GM21367 (cell line): ENCODE data around the gene MKRN2.
"Not testable (repeated sequence)": the region's sequence is repeated elsewhere in the genome, so short reads cannot be mapped to it uniquely, and the experiment has no call there.

Source experiments
- ATAC-seq: cut with Tn5 transposase; IDR thresholded peaks from one replicate; pipeline ENCODE4 v1.9.1; 2021; ENCODE audit not compliant: unreplicated experiment

MKRN2 gene

DNA sequence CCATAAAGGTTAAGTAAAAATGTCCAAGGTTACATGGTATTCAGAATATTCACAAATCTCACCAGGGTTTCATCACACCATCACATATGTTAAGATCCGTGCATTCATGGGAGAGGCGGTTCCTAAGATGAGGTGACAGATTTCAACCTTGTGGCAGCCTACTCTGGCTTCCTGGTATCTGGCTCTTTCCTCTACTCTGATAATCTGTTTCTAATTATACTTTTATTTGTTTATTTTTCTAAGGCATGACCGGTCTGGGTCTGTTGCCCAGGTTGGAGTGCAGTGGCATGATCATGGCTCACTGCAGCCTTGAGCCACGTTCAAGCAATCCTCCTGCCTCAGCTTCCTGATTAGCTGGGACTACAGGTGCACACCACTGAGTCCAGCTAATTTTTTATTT lies 72.7 kb downstream of the MKRN2 start:
- no peak for ATAC-seq

DNA sequence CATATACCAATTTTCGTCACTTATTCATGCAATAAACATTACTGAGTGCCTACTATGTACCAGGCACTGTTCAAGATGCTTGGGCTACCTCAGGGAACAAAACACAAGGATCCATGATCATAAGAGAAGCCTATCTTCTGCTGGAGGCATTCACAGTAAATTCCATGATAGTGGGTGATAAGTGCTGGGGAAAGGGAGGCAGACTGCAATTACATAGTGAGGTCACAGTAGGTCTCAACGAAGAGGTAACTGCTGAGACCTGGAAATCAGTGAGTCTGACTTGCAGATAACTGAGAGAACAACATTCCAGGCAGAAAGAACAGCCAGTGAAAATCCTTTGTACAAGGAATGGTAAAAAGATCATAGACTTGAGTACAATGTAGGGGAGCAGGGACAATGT lies 73.4 kb downstream of the MKRN2 start:
- ATAC-seq = no peak

DNA sequence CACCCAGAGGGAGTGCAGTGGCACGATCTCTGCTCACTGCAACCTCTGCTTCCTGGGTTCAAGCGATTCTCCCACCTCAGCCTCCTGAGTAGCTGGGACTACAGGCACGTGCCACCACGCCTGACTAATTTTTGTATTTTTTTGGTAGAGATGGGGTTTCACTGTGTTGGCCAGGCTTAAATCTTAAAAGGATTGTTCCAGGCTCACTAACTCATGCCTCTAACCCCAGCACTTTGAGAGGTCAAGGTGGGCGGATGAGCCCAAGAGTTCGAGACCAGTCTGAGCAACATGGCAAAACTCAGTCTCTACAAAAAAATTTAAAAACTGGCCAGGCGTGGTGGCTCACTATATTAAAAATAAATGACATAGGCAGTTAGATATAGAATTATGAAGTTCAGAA lies 74.0 kb downstream of the MKRN2 start:
- not testable (repeated sequence) for ATAC-seq

DNA sequence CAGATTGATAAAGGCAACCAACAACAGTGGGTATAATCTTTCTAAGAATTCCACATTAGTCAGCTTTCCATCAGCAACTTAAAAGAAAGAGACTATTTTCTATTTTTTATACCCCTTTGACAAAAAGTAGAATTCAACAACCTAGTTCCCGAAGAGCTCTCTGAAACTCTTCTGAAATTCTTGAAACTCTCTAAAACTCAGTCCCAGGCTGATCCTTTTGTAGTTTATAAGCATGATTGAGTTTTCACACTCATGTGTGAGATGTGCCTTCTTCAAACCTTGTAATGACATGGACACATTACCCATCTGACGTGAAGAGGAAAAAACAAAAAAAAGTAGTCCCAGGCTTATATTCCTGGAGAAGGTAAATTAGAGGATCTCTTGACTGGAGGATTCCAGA lies 75.6 kb downstream of the MKRN2 start:
- no peak for ATAC-seq

DNA sequence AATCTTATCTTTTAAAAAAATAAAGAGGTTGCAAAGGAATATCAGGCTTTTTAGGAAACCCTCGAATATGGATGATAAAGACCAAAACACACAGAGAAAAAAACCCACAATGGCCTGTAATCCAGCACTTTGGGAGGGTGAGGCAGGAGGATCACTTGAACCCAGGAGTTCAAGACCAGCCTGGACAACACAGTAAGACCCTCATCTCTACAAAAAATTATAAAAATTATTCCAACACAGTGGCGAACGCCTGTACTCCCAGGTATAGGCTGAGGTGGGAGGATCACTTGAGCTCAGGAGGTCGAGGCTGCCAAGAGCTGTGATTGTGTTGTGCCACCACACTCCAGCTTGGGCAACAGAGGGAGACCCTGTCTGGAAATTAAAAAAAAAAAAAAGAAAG lies 76.2 kb downstream of the MKRN2 start:
- ATAC-seq = no peak
